Left lung (tissue), 10 donors: ENCODE data around the gene FYN. TPM values are rescaled to one million over a fixed set of nuclear protein-coding genes. Genes with fewer than 3 reads are reported as not detected.

ENCODE experiments used
- ATAC-seq: fragments of 200-7000 bp; cut with Tn5 transposase; one replicate; pipeline ENCODE4 v1.9.1; 2020; ENCODE audit warnings: moderate library complexity
- DNase-seq, 4 donors: peaks; one replicate each; pipeline ENCODE4 v3.0.0-alpha.2; 2013 to 2020
- H3K27ac ChIP-seq, 2 donors: fragments of 200-600 bp; sonication (generic) in 1 of 2; one replicate each; pipeline versions ENCODE4 v1.5.0 to v1.8.0; 2020 to 2021
- H3K27me3 ChIP-seq, 2 donors: fragments of 200-600 bp; sonication (generic) in 1 of 2; one replicate each; pipeline versions ENCODE4 v1.5.0 to v1.8.0; 2020 to 2021
- H3K36me3 ChIP-seq, 2 donors: fragments of 200-600 bp; sonication (generic) in 1 of 2; one replicate each; pipeline versions ENCODE4 v1.5.0 to v1.8.0; 2020 to 2021
- H3K4me1 ChIP-seq, 2 donors: fragments of 200-600 bp; one replicate each; pipeline ENCODE4 v1.8.0; 2021
- H3K4me3 ChIP-seq, 2 donors: fragments of 200-600 bp; sonication (generic) in 1 of 2; one replicate each; pipeline versions ENCODE4 v1.5.0 to v1.8.0; 2020 to 2021; ENCODE audit warnings: mild to moderate bottlenecking in 1 of 2
- H3K9me3 ChIP-seq, 2 donors: fragments of 200-600 bp; sonication (generic) in 1 of 2; one replicate each; pipeline versions ENCODE4 v1.5.0 to v1.8.0; 2020 to 2021
- CTCF ChIP-seq, 2 donors: fragments of 200-600 bp; sonication (generic) in 1 of 2; IDR thresholded peaks; one replicate each; pipeline versions ENCODE4 v1.5.0 to v1.8.0; 2021; ENCODE audit warnings: antibody characterized with exemption in 2 of 2
- intact Hi-C, 2 donors: fragments of 100-400 bp; cut with DNase I; formaldehyde crosslinking; loops; one replicate each; pipeline versions ENCODE4 v1.11.2 to v1.14.2; 2022
- polyA plus RNA-seq, 6 donors: library from polyadenylated mRNA; unstranded; fragments of 120-200 nt; gene quantifications; one replicate each; pipeline ENCODE4 v1.2.1, GENCODE V29; 2013; ENCODE audit not compliant: insufficient read length in 6 of 6
- total RNA-seq, 2 donors: library from RNA; stranded (reverse); fragmentation: NEBNext Ultra II Directional; extraction: Animal tissue kit (Norgen Biotek cat#: 25700); gene quantifications; one replicate each; pipeline ENCODE4 v1.2.1, GENCODE V29; 2021
- donor health status: DM: no; HTN: yes; CAD: no.
- donor health status: DM: no; HTN: no; CAD: no.

Gene FYN
- total and polyA plus RNA-seq, 8 donors = 58.8 to 165 (median 144) TPM

DNA sequence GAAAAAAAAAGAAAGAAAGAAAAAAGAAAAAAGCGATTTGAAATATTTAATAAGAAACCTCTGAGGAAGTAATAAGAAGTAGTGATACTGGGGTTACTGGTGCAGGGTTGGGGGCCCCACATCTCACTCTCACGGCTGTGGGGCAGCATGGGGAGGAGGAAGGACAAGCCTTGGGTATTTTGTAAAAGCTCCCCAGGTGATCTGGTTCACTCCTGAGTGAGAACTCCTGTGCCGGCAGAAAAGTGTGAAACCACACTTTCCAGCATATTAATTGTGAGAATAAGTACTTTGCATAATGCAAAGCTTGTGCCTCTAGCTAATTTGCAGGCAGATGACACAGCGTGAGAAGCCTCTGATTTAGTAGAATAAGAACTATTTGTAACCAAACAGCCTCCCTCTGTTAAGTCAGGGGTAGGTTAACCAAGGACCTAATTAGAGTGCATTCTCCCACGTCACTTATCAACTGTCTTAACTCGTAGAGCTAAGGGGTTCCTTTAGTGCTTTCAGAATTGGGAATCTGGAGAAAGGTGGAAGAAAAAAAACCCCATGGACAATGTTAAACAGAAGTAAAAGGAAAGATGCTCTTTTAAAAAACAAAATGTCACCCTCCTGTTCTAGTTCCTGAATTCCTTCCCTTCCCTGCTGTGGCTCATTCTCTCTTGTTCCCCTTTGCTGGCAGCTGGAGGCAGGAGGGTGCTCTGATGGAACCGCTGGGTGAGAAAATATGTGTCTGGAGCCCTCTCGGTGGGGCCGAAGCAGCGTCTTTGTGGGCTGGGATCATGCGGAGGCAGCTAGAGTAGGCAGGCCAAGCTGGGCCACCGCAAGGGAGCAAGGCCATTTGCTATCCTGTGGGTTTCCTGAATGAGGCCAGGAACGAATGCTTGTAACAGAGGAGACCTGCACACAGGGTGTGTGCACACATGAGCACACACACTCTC, 108.7 kb downstream of the FYN start:
- Histone ChIP-seq H3K4me3 (no peak overlapping the region), H3K4me1 (peaks cover 21 to 43% of the 10 kb centered on the region in 2 donors), H3K36me3 (no peaks in the 10 kb centered on the region), H3K27me3 (no peaks in the 10 kb centered on the region), H3K9me3 (no peaks in the 10 kb centered on the region), H3K27ac (peak overlapping the region in 1 of 2 donors; percentile 35)
- TF ChIP-seq CTCF (IDR thresholded peaks at IDR 0.05) = no peak
- DNase-seq = no peak
- intact Hi-C loops = no loop called here
- ATAC-seq = peak; percentile 21

DNA sequence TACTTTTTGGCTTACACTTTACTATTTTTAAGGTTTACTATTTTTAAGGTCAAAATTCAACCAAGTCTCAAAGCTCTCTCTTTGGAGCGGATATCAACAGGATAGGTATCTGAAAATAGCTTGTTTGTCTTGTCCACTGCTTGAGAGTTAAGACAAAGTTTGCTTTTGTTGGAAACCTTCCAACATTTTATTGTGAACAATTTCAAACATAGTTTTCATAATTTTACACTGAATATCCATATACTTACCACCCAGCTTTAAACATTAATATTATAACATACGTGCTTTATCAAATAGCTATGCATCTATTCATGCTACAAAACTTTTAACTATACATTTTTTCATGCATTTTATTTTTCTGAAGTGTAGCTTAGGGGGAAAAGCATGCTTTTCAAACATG, 109.9 kb downstream of the FYN start:
- Histone ChIP-seq H3K9me3 (no peaks in the 10 kb centered on the region), H3K27ac (no peak overlapping the region), H3K36me3 (no peaks in the 10 kb centered on the region), H3K4me3 (no peak overlapping the region), H3K4me1 (peaks cover 23 to 49% of the 10 kb centered on the region in 2 donors), H3K27me3 (no peaks in the 10 kb centered on the region)
- intact Hi-C loops = no loop called here
- no peak for TF ChIP-seq CTCF (IDR thresholded peaks at IDR 0.05)
- ATAC-seq (no peak), DNase-seq (no peak)

DNA sequence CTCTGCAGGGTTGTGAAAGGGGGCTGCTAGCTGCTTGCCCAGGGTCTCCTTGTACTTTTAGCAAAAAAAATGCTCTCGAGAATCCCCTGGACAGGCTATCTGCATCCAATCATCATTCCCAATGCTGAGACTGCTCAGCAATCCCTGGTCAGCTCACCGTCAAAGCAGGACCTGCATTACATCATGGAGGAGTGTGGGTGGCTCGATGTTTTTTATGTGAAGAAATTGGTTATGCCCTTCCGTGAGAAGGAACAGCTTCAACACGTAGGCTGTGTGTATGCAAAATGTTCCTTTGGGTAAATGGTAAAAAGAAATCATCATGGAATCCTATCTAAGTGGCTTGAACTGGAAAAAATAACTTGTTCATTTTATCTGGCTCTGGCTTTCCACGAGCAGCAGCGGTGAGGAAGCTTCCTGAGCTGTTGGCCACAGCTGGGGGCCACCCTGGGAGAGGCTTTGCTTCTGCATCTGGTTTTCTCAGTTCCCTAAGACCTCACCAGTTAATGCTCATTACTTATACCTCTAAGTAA, 111.4 kb downstream of the FYN start:
- intact Hi-C loops = no loop called here
- TF ChIP-seq CTCF (IDR thresholded peaks at IDR 0.05) = no peak
- Histone ChIP-seq H3K36me3 (no peaks in the 10 kb centered on the region), H3K27ac (no peak overlapping the region), H3K4me3 (no peak overlapping the region), H3K9me3 (no peaks in the 10 kb centered on the region), H3K27me3 (no peaks in the 10 kb centered on the region), H3K4me1 (peaks cover 23 to 52% of the 10 kb centered on the region in 2 donors)
- ATAC-seq (no peak), DNase-seq (no peak)

- no peak for TF ChIP-seq CTCF (IDR thresholded peaks at IDR 0.05)
- intact Hi-C loops = no loop called here
- DNase-seq (no peak), ATAC-seq (no peak)
- no peak overlapping the region for H3K4me3 ChIP-seq
- no peaks in the 10 kb centered on the region for H3K36me3 ChIP-seq
- peaks cover 21 to 52% of the 10 kb centered on the region in 2 donors for H3K4me1 ChIP-seq
- no peak overlapping the region for H3K27ac ChIP-seq
- H3K27me3 ChIP-seq = no peaks in the 10 kb centered on the region
- H3K9me3 ChIP-seq = no peaks in the 10 kb centered on the region
Measured at GRCh38 chr6:111761212-111761611, 112.0 kb downstream of the FYN start.
